BJ (cell line): ENCODE measurements around the gene PADI4. TPM values are rescaled to one million over a fixed set of nuclear protein-coding genes. Genes with fewer than 3 reads are reported as not detected.

Experiments used
- CTCF ChIA-PET: fragments of 350-600 bp; formaldehyde crosslinking; extraction: SDS; loops from one replicate; lab custom pipeline; 2021; ENCODE audit warnings: antibody characterized with exemption, inconsistent platforms; lab: Yijun Ruan, JAX
- POLR2A ChIA-PET: fragments of 300-600 bp; sonication (Branson Sonifier 250); formaldehyde crosslinking; extraction: SDS; loops from one replicate; lab custom pipeline; 2021; ENCODE audit warnings: antibody characterized with exemption; lab: Charles Lee
- DNase-seq: peaks from one replicate; pipeline ENCODE4 v3.0.0-alpha.2; 2011; ENCODE audit warnings: low read depth
- H3K27me3 ChIP-seq: 2 replicates; pipeline ENCODE4 v1.6.0; 2011; ENCODE audit warnings: low read length; ENCODE audit not compliant: control insufficient read depth, insufficient read depth
- H3K36me3 ChIP-seq: 2 replicates; pipeline ENCODE4 v1.5.1; 2011; ENCODE audit warnings: low read length; ENCODE audit not compliant: control insufficient read depth, insufficient read depth
- H3K4me3 ChIP-seq: 2 replicates; pipeline ENCODE4 v1.5.1; 2011; ENCODE audit warnings: low read depth, mild to moderate bottlenecking, control low read depth, low read length
- CTCF ChIP-seq: IDR thresholded peaks from 2 replicates; pipeline ENCODE4 v1.5.1; 2011; ENCODE audit warnings: low read depth, mild to moderate bottlenecking, control low read depth, inconsistent platforms, low read length, moderate library complexity; ENCODE audit not compliant: insufficient read depth
- polyA plus RNA-seq: library from polyadenylated mRNA; depleted of rRNA; stranded (reverse); fragments of >200 nt; gene quantifications from 2 replicates; pipeline ENCODE4 v1.2.3, GENCODE V29; 2011

The PADI4 gene
- polyA plus RNA-seq, 1 experiment, result not detected

DNA sequence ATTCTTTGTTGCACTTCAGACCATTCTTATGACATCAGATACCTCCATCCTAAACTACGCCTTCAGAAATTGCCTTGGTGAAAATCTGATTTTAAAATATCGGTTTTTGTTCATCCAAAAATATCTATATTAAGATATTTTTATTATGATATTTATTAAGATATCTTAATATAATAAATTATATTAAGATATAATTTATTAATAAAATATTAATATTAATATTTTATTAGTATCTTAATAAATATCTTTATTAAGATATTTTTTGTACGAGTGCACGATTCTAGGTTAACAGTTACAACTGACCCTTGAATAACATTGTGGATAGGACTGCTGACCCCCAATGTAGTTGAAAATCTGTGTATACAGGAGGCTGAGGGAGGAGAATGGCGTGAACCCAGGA lies 20.9 kb downstream of the PADI4 start:
- no peak for TF ChIP-seq CTCF
- POLR2A ChIA-PET, result no interaction called here
- Histone ChIP-seq H3K36me3 (no peaks in the 10 kb centered on the region), H3K4me3 (no peak overlapping the region), H3K27me3 (peaks cover 3% of the 10 kb centered on the region)
- CTCF ChIA-PET, result no interaction called here
- DNase-seq, result no peak

GRCh38 chr1:17329610-17330009 lies 21.6 kb downstream of the PADI4 start:
- TF ChIP-seq CTCF, result no peak
- Histone ChIP-seq H3K36me3 (no peaks in the 10 kb centered on the region), H3K4me3 (no peak overlapping the region), H3K27me3 (peaks cover 3% of the 10 kb centered on the region)
- DNase-seq, result no peak
- CTCF ChIA-PET, result no interaction called here
- POLR2A ChIA-PET, result no interaction called here

- ChIA-PET CTCF (no interaction called here), POLR2A (no interaction called here)
- DNase-seq, result no peak
- Histone ChIP-seq H3K4me3 (no peak overlapping the region), H3K27me3 (peaks cover 2% of the 10 kb centered on the region), H3K36me3 (no peaks in the 10 kb centered on the region)
- TF ChIP-seq CTCF, result no peak
Measured at GRCh38 chr1:17330856-17331255, 22.9 kb downstream of the PADI4 start.

GRCh38 chr1:17333081-17333480 lies 25.1 kb downstream of the PADI4 start:
- TF ChIP-seq CTCF, result no peak
- peaks cover 4% of the 10 kb centered on the region for H3K27me3 ChIP-seq
- H3K4me3 ChIP-seq, result no peak overlapping the region
- no peak for DNase-seq
- ChIA-PET POLR2A (no interaction called here), CTCF (interaction anchor here (0.7 to 2.3 kb wide), 2 partner anchors 96 to 378 kb away, joined by 3 to 9 read pairs; no protein-coding TSS in a partner anchor)
- H3K36me3 ChIP-seq, result no peaks in the 10 kb centered on the region

GRCh38 chr1:17335821-17336710 lies 28.1 kb downstream of the PADI4 start:
- POLR2A ChIA-PET, result no interaction called here

More at GRCh38 chr1:17335821-17336710, 28.1 kb downstream of the PADI4 start:
- Histone ChIP-seq H3K27me3 (peaks cover 6% of the 10 kb centered on the region), H3K4me3 (no peak overlapping the region), H3K36me3 (no peaks in the 10 kb centered on the region)
- peak; percentile 90 for TF ChIP-seq CTCF
- CTCF ChIA-PET, result interaction anchor here (0.6 to 3.9 kb wide), 38 partner anchors 10 to 312 kb away, joined by 3 to 19 read pairs (median 4); no protein-coding TSS in a partner anchor
- no peak for DNase-seq
